HG03432 (cell line): ENCODE measurements around the gene FN3K.

ENCODE experiments used
- ATAC-seq: cut with Tn5 transposase; IDR thresholded peaks from one replicate; pipeline ENCODE4 v1.9.1; 2021; ENCODE audit warnings: mild to moderate bottlenecking, moderate library complexity; ENCODE audit not compliant: unreplicated experiment

The FN3K gene

GRCh38 chr17:82734987-82735866 lies at the start of gene FN3K:
FN3K (plus strand) TSS chr17:82735615; CDS start chr17:82735637, 22 bp downstream.
- ATAC-seq = no peak

GRCh38 chr17:82686366-82687324 lies 48.8 kb upstream of the FN3K start:
- no peak for ATAC-seq

- no peak for ATAC-seq
Observed at GRCh38 chr17:82687375-82687861, 48.0 kb upstream of the FN3K start.

GRCh38 chr17:82687871-82688270 lies 47.5 kb upstream of the FN3K start:
- ATAC-seq = no peak

- ATAC-seq = no peak
Observed at GRCh38 chr17:82689077-82689476, 46.3 kb upstream of the FN3K start.

- ATAC-seq = no peak
Observed at GRCh38 chr17:82690786-82691489, 44.5 kb upstream of the FN3K start.

GRCh38 chr17:82691714-82692113 lies 43.7 kb upstream of the FN3K start:
- no peak for ATAC-seq

GRCh38 chr17:82692268-82692667 lies 43.1 kb upstream of the FN3K start:
- no peak for ATAC-seq

- no peak for ATAC-seq
Observed at GRCh38 chr17:82693168-82693867, 42.1 kb upstream of the FN3K start.

GRCh38 chr17:82694647-82695046 lies 40.8 kb upstream of the FN3K start:
- no peak for ATAC-seq

- ATAC-seq = no peak
Observed at GRCh38 chr17:82696259-82696658, 39.2 kb upstream of the FN3K start.

- ATAC-seq = no peak
Observed at GRCh38 chr17:82696916-82697807, 38.3 kb upstream of the FN3K start.

GRCh38 chr17:82697808-82698064 lies 37.7 kb upstream of the FN3K start:
- ATAC-seq = no peak

- ATAC-seq = peak; percentile 92
Observed at GRCh38 chr17:82698065-82698973, 37.1 kb upstream of the FN3K start, which contains the start of gene RAB40B. RAB40B (minus strand) TSS chr17:82698698; CDS start chr17:82698596, 102 bp downstream.

GRCh38 chr17:82698974-82699442 lies 36.4 kb upstream of the FN3K start:
- peak; percentile 18 for ATAC-seq

- no peak for ATAC-seq
Observed at GRCh38 chr17:82699551-82699950, 35.9 kb upstream of the FN3K start.

- ATAC-seq = no peak
Observed at GRCh38 chr17:82702231-82702927, 33.0 kb upstream of the FN3K start.
